ENCODE data around the gene TULP3.
"Not testable (repeated sequence)": the region's sequence is repeated elsewhere in the genome, so short reads cannot be mapped to it uniquely, and the experiment has no call there.

The TULP3 gene, protein sequence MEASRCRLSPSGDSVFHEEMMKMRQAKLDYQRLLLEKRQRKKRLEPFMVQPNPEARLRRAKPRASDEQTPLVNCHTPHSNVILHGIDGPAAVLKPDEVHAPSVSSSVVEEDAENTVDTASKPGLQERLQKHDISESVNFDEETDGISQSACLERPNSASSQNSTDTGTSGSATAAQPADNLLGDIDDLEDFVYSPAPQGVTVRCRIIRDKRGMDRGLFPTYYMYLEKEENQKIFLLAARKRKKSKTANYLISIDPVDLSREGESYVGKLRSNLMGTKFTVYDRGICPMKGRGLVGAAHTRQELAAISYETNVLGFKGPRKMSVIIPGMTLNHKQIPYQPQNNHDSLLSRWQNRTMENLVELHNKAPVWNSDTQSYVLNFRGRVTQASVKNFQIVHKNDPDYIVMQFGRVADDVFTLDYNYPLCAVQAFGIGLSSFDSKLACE

DNA sequence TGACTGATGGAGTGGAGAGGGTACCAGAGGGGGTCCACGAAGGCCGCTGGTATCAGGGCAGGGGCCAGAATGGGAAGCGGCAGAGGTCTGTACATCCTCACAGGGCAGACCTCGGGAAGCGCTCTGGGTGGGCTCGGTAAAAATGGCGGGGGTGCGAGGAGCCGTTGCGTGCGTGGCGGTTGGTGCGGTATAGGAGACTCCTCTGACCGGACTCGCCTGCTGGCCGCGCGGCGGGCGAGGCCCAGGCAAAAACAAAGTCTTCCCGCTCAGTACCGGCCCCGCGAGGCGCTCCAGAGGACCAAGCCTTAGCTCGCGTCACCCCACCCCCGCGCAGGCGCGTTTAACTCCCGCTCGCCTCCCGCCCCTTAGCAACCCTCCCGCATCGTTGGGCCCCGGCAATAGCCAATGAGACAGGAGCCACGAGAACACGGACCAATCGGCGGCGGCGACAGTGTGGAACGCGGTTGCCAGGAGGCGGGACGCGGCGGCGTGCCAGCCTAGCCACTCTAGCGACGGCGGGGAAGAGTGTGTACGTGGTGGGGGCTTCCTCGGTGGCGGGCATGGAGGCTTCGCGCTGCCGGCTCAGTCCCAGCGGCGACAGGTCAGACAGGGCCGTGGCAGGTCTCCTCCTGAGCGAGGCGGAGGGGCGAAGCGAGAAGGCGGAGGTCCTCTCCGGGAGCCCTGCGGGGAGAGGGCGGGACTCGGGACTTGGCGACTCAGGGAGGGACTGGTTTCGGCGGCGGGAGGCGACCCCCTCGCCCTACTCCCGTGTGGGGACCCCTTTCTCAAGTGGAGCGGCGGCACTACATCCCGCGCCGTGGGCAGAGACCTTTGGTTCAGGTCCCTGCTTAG lies at the start of gene TULP3:
Gene TULP3 (plus strand): TSS at position 504 of the 852 bp plus-strand sequence. CDS start 57 bp downstream, at position 561.
- DNase-seq (ENCODE audit: extremely low read depth in 1 of 2, low read depth in 1 of 2) = peak; percentile 92 to 95

DNA sequence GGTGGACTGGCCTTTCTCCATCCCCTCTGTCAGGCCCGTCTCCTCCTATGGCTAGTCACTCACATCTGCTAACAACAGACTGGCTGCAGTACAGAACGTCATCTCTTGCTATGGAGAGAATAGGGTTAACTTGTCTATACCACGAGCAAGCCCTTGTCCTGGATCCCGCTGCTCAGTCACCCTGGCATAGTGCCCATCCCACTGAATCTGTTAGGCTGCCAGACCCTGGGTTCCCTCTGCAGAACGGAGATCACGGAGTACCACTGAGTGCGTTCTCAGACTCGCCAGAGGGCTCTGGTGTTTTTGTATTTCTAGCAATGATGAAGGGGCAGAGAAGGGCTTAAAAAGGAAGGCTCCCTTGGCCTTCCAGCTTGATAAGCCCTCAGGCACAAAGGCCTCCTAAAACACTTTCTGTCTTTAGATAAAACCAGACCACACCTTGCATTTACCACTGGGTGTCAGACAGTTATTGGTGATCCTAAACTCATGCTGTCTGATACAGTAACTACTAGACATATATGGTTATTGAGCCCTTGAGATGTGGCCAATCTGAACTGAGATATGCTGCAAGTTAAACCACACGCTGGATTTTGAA lies 49.5 kb upstream of the TULP3 start:
- DNase-seq (ENCODE audit: extremely low read depth in 1 of 2, low read depth in 1 of 2) = no peak

DNA sequence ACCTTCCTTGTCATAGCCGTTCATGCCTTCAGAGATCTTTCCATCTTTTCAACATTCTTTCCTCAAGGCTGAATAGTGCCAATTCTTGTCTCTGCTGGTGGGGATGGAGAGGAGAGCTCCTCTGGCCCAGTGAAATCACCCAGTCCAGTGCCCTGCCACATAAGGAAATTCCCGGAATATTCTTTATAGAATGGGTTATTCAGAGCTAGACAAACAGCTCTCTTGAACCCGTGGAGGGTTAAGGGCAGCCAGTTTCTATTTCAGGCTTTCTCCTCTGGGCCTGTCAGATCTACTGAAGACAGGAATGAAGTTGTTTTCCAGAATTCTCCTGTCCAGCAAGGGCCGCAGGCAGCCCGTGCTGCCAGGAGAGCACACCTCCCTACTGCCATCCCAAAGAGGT lies 47.7 kb upstream of the TULP3 start:
- no peak for DNase-seq (ENCODE audit: extremely low read depth in 1 of 2, low read depth in 1 of 2)

DNA sequence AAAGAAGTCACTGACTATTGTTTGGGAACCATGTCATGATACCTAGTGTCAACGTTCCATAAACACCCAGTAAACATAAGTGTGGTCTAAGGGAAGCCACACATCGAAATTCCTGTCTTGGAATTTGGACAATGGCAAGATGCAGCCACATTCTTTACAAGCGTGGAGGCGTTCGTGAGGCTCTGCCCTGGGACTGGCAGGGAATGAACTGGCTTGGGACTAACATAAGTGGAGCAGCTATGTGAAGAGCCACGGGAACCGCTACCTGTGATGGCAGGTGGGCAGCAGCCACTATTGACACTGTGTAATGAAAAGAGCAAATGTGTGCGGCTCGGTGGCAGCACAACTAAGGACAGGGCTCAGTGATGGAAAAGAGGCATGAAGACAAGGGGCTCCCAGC lies 45.9 kb upstream of the TULP3 start:
- no peak for DNase-seq (ENCODE audit: extremely low read depth in 1 of 2, low read depth in 1 of 2)

DNA sequence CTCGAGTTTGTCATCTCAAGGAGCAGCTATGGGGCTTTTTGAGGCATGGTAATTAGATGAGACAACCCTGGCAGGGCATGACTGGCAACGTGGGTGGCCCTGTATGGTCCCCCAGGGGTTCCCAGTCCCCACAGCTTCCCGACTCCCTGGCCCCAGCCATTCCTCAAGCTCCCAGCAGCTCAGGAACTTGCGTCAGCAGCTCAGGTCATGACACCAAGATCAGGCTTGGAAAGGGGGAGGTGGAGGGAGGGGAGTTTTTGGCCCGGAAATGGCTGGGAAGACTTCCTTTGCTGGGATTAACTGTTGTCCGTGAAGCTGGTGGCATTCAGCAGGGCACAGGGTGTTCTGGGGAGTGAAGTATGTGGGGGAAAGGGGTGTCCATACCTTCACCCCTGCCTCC lies 45.4 kb upstream of the TULP3 start:
- DNase-seq (ENCODE audit: extremely low read depth in 1 of 2, low read depth in 1 of 2) = no peak

DNA sequence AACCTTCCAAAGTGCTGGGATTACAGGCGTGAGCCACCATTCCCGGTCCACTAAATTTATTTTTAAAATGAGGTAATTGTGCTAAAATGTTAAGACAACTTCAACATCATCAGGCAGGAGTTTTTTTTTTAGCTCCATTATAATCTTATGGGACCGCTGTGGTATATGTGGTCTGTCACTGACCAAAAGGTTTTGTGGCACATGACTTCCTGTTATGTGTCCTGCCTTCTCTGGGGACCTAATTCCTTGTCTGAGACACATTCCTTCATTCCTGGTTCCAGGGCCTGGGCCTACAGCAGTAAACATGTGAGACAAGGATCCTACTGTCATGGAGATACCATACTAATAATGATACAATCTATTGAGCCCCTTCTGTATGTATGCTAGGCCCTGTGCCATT lies 38.8 kb upstream of the TULP3 start:
- DNase-seq (ENCODE audit: extremely low read depth in 1 of 2, low read depth in 1 of 2) = no peak

DNA sequence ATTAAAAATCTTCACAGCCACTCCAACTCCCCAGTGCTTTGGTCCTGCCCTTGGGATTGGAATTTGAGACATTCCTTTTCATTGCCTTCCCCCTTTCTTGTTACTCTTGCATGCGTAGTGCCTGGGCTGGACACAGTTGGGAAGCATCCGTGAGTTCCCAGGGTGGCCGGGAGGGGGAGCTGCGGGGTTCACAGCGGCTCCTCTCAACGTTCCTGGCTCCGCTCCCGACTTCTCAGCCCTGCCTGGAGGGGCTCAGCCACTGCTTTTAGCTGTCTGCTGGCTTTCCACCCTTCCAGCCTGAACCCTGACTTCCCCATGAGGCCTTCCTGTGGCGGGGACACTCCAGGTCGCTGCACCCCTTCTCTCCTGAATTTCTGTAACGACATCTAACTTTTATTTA lies 37.1 kb upstream of the TULP3 start:
- DNase-seq (ENCODE audit: extremely low read depth in 1 of 2, low read depth in 1 of 2) = peak; percentile 6 to 27

DNA sequence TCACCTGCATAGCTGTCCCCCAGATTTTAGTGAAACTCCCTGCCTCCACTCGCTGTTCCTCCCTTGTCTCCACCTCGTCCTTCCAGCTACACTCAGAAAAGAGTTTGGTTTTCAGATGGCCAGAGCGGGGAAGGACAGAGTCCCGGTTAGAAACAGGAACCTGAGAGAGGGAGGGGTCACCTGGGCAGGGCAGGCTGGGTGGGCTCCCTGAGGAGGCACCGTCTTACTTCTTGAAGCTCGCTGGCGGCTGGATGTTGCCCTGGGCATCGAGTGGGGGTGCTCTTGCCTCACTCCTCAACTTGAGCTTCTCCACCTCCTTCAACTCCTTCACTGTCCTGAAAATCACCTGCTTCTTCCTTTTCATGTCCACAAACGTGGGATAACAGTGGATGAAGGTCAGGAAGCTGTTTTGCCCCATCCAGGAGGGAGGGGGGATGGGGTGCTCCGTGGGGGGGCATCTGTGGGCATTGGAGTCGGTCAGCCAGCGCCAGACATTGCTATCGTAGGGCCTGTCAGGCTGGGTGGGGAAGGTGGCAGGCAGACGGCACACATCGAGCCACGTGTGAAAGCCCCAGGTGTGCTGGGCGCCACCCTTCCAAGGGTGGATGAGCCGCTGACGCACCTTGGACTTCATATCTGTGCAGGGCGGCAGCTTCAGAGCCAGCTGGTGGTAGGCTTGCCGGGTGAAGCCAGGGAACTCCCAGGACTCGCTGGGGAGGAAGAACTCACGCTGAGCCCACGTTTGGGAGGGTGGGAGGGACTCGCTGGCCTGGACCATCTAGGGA lies 35.8 kb upstream of the TULP3 start:
- DNase-seq (ENCODE audit: extremely low read depth in 1 of 2, low read depth in 1 of 2) = no peak

DNA sequence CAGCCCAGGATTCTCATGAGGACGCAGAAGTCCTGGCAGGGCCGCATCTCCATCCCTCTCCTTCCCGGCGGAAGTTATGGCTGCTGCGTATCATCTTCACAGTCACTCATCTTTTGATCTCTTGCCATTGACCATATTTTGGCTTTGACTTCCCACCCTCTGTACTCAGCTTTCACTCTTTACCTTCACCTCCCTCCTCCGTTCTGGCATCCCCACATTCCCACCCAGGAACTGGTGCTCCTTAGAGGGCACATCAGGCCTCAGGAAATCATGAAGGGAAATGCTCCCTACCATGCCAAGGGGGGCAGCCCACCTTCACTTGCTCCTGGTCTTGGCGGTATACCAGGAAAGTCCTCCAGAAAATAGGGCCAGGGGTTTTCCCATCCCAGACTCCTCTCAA lies 35.1 kb upstream of the TULP3 start:
- no peak for DNase-seq (ENCODE audit: extremely low read depth in 1 of 2, low read depth in 1 of 2)

DNA sequence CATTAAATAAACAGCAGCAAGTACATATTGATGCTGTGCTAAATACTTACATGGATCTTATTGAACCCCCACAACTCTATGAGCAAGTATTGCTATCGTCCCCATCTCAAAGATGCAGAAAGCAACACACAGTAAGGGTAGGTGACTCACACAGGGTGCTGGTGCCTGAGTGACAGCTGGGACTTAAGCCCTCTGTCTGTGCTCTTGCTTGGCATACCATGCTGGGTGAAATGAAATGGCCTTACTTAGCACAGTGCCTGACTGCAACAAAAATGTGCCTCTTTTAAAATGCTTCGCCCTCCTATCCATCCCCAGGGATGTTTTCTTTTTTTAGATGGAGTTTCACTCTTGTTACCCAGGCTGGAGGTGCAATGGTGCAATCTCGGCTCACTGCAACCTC lies 34.6 kb upstream of the TULP3 start:
- DNase-seq (ENCODE audit: extremely low read depth in 1 of 2, low read depth in 1 of 2) = no peak

DNA sequence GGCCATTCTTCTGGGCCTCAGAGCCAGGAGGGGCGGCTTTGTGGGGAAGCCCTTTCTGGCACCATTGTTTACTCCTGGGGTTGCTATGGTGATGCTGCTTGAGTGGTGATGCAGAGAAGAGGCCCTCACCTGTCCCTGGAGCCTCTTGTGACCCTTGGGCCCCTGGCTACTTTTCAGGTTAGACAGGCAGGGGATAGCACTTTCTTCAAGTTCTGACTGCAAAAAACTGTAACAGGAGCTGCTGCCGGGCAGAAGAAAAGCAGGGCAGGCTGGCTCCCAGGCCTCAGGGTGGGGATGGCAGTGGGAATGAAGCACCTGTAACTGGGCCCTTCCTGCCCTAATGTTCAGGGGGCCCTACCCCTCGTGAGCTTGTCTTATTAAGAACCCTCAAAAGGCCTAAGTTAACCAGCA lies 33.7 kb upstream of the TULP3 start, which contains the start of gene TEX52:
Gene TEX52 (minus strand): TSS at position 19 of the 411 bp plus-strand sequence. CDS start 13 bp downstream, at position 6.
- DNase-seq (ENCODE audit: extremely low read depth in 1 of 2, low read depth in 1 of 2) = no peak

DNA sequence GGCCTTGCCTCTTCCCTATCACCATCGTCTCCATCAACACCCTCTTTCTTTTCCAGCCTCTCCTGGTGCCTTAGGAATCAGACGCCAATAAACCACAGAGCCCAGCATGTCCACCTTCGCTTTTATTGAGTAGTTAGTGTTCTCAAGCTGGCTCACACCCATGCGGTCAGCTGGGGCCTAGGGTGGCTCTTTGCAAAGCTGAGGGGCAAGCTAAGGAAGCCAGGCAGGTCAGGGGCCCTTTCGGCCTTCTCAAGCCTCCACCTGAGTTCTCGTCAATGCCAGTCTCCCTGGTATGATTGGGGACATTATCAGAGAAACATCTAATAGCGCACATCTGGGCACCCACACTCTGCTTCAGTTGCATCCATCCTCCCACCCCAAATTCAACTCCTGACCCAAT lies 33.1 kb upstream of the TULP3 start:
- no peak for DNase-seq (ENCODE audit: extremely low read depth in 1 of 2, low read depth in 1 of 2)

DNA sequence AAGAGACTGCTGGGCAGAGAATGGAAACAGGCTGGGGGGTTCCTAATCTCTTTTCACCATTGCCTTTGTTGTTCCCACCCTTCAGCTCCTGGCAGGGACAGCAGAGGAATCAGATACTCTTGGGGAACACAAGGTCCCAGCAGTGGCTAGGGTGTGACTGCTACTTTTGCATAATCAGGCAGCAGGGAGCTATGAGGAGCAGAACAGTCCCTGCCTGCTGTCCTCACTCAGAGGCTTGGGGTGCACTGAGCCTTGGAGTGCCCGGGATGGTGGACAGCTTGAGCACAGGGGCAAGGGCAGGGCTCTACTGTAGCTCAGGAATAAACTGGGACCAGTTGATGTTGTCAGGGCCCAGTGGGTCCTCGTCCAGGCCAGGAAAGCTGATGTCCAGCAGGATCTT lies 32.4 kb upstream of the TULP3 start:
- DNase-seq (ENCODE audit: extremely low read depth in 1 of 2, low read depth in 1 of 2) = no peak

DNA sequence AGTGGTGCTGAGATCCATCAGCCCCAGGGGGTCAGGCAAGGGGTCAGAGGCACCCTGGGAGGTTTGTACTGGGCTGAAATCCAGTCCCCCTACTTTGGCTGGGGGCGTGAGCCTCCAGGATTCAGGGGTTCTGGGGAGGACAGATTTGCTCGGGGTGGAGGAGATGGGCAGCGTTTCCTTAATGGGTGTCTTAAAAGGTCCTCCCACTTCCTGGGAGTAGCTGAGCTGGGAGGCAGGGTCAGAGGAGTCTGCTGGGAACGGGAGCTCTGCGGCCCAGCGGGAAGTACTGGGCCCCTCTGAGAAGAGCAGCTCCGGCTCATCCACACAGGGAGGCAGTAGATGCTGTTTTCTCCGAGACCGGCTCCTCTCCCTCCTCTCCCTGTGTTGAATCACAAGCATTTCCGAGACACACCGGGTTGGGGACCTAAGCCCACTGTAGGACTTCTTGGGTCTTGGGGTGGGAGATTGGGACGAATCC lies 31.7 kb upstream of the TULP3 start:
- DNase-seq (ENCODE audit: extremely low read depth in 1 of 2, low read depth in 1 of 2) = no peak

DNA sequence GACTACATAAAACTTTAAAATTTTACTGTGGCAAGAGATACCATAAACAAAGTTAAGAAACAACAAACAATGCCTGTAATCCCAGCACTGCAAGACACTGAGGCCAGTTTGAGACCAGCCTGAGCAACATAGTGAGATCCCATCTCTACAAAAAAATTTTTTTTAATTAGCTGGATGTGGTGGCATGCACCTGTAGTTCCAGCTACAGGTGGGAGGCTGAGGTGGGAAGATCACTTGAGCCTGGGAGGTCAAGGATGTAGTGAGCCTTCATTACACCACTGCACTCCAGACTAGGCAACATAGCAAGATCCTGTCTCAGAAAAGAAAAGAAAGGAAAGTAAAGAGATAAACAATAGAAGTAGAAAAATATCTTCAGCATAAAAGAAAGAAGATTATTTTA lies 30.5 kb upstream of the TULP3 start:
- no peak for DNase-seq (ENCODE audit: extremely low read depth in 1 of 2, low read depth in 1 of 2)

DNA sequence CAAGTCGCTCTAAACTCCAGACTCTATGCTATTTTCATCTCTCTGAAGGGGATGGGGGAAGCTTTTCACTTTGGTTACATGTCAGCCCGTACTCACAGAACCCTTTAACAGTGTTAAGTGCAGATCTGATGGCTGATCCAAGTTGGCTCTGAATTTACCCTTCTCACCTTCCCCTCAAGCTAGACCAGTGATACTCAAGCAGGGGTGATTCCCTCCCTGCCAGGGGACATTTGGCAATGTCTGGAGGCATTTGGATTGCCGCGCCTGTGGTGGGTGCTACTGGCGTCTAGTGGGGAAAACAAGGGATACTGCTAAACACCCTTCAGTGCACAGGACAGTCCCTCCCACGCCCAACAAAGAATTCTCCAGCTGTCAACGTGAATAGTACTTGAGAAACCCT lies 27.8 kb upstream of the TULP3 start:
- no peak for DNase-seq (ENCODE audit: extremely low read depth in 1 of 2, low read depth in 1 of 2)

DNA sequence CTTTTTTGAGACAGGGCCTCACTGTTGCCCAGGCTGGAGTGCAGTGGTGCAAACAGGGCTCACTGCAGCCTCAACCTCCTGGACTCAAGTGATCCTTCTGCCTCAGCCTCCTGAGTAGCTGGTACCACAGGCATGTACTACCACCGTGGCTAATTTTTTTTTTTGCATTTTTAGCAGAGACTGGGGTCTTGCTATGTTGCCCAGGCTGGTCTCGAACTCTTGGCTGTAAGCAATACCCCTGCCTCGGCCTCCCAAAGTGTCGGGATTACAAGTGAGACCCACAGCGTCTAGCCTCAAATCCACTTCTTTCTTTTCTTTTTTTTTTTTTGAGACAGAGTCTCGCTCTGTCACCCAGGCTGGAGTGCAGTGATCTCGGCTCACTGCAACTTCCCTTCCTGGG lies 27.3 kb upstream of the TULP3 start:
- not testable (repeated sequence) for DNase-seq (ENCODE audit: extremely low read depth in 1 of 2, low read depth in 1 of 2)

DNA sequence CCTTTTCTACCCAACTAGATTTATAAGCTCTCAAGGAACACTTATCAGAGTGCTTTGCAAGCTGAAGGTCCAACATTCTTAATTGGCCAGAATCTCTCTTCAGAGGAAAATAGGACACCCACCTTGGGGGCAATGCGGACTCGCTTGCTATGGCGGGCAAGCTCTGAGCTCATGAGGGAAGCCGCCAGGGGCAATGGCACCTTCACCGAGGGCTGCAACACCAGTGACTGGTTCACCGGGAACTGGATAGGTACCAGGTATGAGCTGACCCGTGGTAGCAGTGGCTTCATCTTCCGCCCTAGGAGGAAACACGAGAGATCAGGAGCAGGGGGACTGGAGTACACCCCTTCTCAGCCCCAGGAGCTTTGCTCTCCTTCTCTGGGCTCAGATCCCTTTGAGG lies 26.5 kb upstream of the TULP3 start:
- DNase-seq (ENCODE audit: extremely low read depth in 1 of 2, low read depth in 1 of 2) = no peak

DNA sequence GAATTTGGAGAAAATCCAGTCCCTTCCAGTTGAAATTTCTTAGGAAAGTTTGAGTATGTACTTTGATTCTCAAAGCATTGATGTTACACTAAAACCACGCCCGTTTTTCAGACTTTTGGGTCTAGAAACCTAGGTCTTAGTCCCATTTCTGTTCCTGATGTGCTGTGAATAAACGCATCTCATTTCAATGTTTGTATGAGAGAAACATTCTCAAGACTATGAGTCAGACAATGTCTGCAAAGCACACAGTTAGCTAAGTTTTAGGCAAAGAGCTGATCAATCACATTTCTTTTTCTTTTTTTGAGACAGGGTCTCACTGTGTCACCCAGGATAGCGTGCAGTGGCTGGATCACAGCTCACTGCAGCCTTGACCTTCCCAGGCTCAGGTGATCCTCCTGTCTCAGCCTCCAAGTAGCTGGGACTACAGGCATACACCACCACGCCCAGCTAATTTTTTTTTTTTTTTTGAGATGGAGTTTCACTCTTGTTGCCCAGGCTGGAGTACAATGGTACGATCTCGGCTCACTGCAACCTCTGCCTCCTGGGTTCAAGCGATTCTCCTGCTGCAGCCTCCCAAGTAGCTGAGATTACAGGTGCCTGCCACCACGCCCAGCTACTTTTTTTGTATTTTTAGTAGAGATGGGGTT lies 21.6 kb upstream of the TULP3 start:
- DNase-seq (ENCODE audit: extremely low read depth in 1 of 2, low read depth in 1 of 2) = not testable (repeated sequence)

DNA sequence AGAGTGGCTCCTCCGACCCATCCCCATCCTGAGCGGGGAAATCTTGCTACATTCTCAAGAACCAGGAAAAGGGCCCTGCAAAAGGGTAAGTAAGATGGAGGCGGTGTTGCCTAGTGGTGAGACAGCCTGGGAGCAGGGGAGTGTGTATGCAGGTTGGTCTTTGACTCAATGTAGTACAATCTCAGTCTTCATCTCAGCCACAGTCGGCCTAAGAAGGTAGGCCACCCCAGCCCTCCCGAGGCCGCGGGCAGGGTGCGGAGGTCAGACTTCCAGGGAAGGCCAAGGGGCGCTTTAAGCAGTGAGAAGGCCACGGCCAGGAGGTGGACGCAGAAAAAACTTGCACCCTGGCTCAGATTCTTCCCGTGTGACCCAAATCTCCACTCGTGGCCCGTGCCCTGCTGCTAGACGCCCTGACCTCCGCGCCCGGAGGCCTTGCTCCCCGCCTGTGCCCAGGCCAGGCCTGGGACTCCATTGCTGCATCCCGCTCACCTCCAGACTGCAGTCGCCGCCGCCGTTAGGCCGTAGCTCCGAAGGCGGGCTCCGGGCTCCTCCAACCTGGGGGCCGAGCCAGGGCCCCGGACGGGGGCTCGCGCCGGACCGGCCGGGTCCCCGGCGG lies 14.2 kb upstream of the TULP3 start:
- DNase-seq (ENCODE audit: extremely low read depth in 1 of 2, low read depth in 1 of 2) = no peak

All from stimulated activated CD8-positive, alpha-beta memory T cell treated with anti-CD3 and anti-CD28 coated beads, Interleukin-7, amount 100 ng/mL, for 48 hours (primary cell).